Liver (tissue), 9 donors: ENCODE data around the gene TTLL12. TPM values are rescaled to one million over a fixed set of nuclear protein-coding genes. Genes with fewer than 3 reads are reported as not detected.

Experiments used
- DNase-seq: peaks from one replicate; pipeline ENCODE4 v3.0.0-alpha.2; 2017; ENCODE audit warnings: low spot score
- H3K27ac ChIP-seq, 2 donors: one replicate each; pipeline ENCODE4 v1.7.0; 2013; ENCODE audit warnings: inconsistent platforms in 2 of 2, low read length in 2 of 2, control low read depth in 1 of 2, low read depth in 1 of 2, mild to moderate bottlenecking in 1 of 2
- H3K27me3 ChIP-seq, 4 donors: one replicate each; pipeline versions ENCODE4 v1.6.1 to v1.7.0; 2013; ENCODE audit warnings: low read length in 3 of 4, inconsistent platforms in 1 of 4, mild to moderate bottlenecking in 1 of 4, moderate library complexity in 1 of 4; ENCODE audit not compliant: control insufficient read depth in 4 of 4, insufficient read depth in 4 of 4
- H3K36me3 ChIP-seq, 4 donors: one replicate each; pipeline versions ENCODE4 v1.6.1 to v1.7.0; 2013; ENCODE audit warnings: low read length in 3 of 4, mild to moderate bottlenecking in 3 of 4, low read depth in 1 of 4, moderate library complexity in 1 of 4; ENCODE audit not compliant: control insufficient read depth in 4 of 4, insufficient read depth in 3 of 4
- H3K4me1 ChIP-seq, 4 donors: one replicate each; pipeline versions ENCODE4 v1.6.1 to v1.7.0; 2013; ENCODE audit warnings: low read length in 3 of 4, mild to moderate bottlenecking in 3 of 4, moderate library complexity in 1 of 4; ENCODE audit not compliant: control insufficient read depth in 4 of 4, insufficient read depth in 4 of 4
- H3K4me3 ChIP-seq, 3 donors: one replicate each; pipeline versions ENCODE4 v1.6.1 to v1.7.0; 2013; ENCODE audit warnings: low read length in 3 of 3, control low read depth in 1 of 3, low read depth in 1 of 3, mild to moderate bottlenecking in 1 of 3
- H3K9ac ChIP-seq, 2 donors: one replicate each; pipeline ENCODE4 v1.7.0; 2013; ENCODE audit warnings: low read length in 2 of 2, mild to moderate bottlenecking in 2 of 2, moderate library complexity in 2 of 2, control low read depth in 1 of 2, low read depth in 1 of 2
- H3K9me3 ChIP-seq, 4 donors: one replicate each; pipeline versions ENCODE4 v1.6.1 to v1.7.0; 2013; ENCODE audit warnings: low read length in 3 of 4; ENCODE audit not compliant: control insufficient read depth in 4 of 4
- EGR1 ChIP-seq, 2 donors: IDR thresholded peaks; 2 replicates each; pipeline ENCODE4 v1.6.1; 2016 to 2018; ENCODE audit warnings: antibody characterized with exemption in 2 of 2, low read depth in 2 of 2
- FOXA2 ChIP-seq: IDR thresholded peaks from 2 replicates; pipeline ENCODE4 v1.6.1; 2016; ENCODE audit warnings: antibody characterized with exemption
- HNF4A ChIP-seq, 2 donors: conservative IDR thresholded peaks; 2 replicates each; pipeline ENCODE4 v1.6.1; 2016; ENCODE audit warnings: antibody characterized with exemption in 2 of 2, mild to moderate bottlenecking in 2 of 2
- HNF4G ChIP-seq: IDR thresholded peaks from 2 replicates; pipeline ENCODE4 v1.6.1; 2016; ENCODE audit warnings: antibody characterized with exemption
- JUND ChIP-seq, 2 donors: IDR thresholded peaks; 2 replicates each; pipeline ENCODE4 v1.6.1; 2016; ENCODE audit warnings: antibody characterized with exemption in 2 of 2
- NR2F2 ChIP-seq: IDR thresholded peaks from 2 replicates; pipeline ENCODE4 v1.6.1; 2016; ENCODE audit warnings: antibody characterized with exemption
- SP1 ChIP-seq: IDR thresholded peaks from 2 replicates; pipeline ENCODE4 v1.6.1; 2018; ENCODE audit warnings: antibody characterized with exemption, mild to moderate bottlenecking
- WGBS: extraction: QIAGEN DNeasy Blood & Tissue Kit; methylation state at CpG from one replicate; pipeline ENCODE4 v1.1.7; 2013; 5-methylcytosine and 5-hydroxymethylcytosine counted together
- polyA plus RNA-seq, 2 donors: library from polyadenylated mRNA; stranded (reverse) in 1 of 2; unstranded in 1 of 2; fragments of 200-250 nt in 1 of 2; fragments of >200 nt in 1 of 2; fragmentation: Nextera tagmentation in 1 of 2; extraction: Ambion mirVana in 1 of 2; gene quantifications; one replicate each; pipeline versions ENCODE4 v1.2.1 to v1.2.3, GENCODE V29; 2013 to 2015
- total RNA-seq, 2 donors: library from RNA; depleted of rRNA; stranded (reverse); fragments of >200 nt; gene quantifications; one replicate each; pipeline ENCODE4 v1.2.3, GENCODE V29; 2014
- TF ChIP-seq, protein P1 (sequence below): IDR thresholded peaks from 2 replicates; pipeline ENCODE4 v1.6.1; 2016; ENCODE audit warnings: antibody characterized with exemption
- TF ChIP-seq, protein P2 (sequence below): IDR thresholded peaks from 2 replicates; pipeline ENCODE4 v1.6.1; 2016; ENCODE audit warnings: antibody characterized with exemption, mild to moderate bottlenecking
- TF ChIP-seq, protein P3 (sequence below): IDR thresholded peaks from 2 replicates; pipeline ENCODE4 v1.6.1; 2016; ENCODE audit warnings: antibody characterized with exemption
- TF ChIP-seq, protein P4 (sequence below): fragments of 150-350 bp; IDR thresholded peaks from 2 replicates; pipeline ENCODE4 v1.5.1; 2017; ENCODE audit warnings: improper control_type of control experiment, low read depth, low read length; ENCODE audit not compliant: missing input control
- donor health status: healthy.
- donor health status: healthy.
- donor health status: healthy.
- donor health status: healthy.
- donor health status: healthy.

The TTLL12 gene
- total and polyA plus RNA-seq, 4 donors, result 13.7 to 43.9 (median 20.5) TPM

DNA sequence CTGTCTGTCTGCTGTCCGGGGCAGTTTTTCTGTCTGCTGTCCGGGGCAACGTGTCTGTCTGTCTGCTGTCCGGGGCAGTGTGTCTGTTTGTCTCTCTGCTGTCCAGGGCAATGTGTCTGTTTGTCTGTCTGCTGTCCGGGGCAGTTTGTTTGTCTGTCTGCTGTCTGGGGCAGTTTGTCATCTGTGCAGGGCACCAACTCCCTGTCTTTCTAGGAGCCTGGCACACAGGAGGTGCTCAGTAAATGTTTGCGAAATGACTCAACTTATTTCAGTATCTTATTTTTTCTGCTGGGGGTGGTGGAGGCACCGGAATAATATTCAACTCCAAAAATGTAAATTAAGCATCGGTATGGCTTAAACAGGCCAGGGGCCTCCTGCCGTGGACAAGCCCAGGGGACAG is 12.0 kb upstream of the TTLL12 start:
- WGBS, result 62% methylated on average over 9 of the region's 9 CpGs
- TF ChIP-seq, protein P1, sequence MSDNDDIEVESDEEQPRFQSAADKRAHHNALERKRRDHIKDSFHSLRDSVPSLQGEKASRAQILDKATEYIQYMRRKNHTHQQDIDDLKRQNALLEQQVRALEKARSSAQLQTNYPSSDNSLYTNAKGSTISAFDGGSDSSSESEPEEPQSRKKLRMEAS, result no peak
- no peak for TF ChIP-seq NR2F2
- TF ChIP-seq, protein P2, sequence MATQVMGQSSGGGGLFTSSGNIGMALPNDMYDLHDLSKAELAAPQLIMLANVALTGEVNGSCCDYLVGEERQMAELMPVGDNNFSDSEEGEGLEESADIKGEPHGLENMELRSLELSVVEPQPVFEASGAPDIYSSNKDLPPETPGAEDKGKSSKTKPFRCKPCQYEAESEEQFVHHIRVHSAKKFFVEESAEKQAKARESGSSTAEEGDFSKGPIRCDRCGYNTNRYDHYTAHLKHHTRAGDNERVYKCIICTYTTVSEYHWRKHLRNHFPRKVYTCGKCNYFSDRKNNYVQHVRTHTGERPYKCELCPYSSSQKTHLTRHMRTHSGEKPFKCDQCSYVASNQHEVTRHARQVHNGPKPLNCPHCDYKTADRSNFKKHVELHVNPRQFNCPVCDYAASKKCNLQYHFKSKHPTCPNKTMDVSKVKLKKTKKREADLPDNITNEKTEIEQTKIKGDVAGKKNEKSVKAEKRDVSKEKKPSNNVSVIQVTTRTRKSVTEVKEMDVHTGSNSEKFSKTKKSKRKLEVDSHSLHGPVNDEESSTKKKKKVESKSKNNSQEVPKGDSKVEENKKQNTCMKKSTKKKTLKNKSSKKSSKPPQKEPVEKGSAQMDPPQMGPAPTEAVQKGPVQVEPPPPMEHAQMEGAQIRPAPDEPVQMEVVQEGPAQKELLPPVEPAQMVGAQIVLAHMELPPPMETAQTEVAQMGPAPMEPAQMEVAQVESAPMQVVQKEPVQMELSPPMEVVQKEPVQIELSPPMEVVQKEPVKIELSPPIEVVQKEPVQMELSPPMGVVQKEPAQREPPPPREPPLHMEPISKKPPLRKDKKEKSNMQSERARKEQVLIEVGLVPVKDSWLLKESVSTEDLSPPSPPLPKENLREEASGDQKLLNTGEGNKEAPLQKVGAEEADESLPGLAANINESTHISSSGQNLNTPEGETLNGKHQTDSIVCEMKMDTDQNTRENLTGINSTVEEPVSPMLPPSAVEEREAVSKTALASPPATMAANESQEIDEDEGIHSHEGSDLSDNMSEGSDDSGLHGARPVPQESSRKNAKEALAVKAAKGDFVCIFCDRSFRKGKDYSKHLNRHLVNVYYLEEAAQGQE, result no peak
- no peak for TF ChIP-seq FOXA2
- TF ChIP-seq JUND (IDR thresholded peaks at IDR 0.05), result no peak
- no peak overlapping the region for H3K9ac ChIP-seq
- DNase-seq, result no peak
- H3K9me3 ChIP-seq, result no peaks in the 10 kb centered on the region
- H3K27me3 ChIP-seq, result peaks cover 0 to 2% (median 0%) of the 10 kb centered on the region in 4 donors
- H3K4me1 ChIP-seq, result no peaks in the 10 kb centered on the region
- H3K36me3 ChIP-seq, result no peaks in the 10 kb centered on the region
- H3K27ac ChIP-seq, result no peak overlapping the region
- no peak overlapping the region for H3K4me3 ChIP-seq

DNA sequence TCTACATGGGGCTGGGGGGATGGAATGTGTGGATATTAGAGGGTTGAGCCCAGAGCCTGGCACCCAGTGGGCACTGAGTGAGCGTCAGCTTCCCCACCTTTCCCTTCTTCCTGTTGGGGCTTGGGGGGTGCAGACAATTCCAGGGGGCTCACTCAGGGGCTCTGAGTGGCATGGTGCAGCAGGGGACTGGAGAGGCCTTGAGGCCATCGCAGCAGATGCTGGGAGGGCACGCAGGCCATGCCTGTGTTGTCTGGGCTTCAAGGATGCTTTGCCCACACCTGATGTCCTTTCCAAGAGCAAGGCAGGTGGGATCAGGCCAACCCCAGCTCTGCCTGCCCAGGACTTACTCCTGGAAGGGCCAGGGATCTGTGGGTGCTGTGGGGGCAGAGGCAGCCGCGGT is 11.2 kb upstream of the TTLL12 start:
- TF ChIP-seq HNF4G (no peak), SP1 (no peak)
- H3K4me3 ChIP-seq, result no peak overlapping the region
- no peaks in the 10 kb centered on the region for H3K9me3 ChIP-seq
- no peaks in the 10 kb centered on the region for H3K36me3 ChIP-seq
- DNase-seq, result no peak
- WGBS, result 79% methylated on average over 5 of the region's 5 CpGs
- H3K27me3 ChIP-seq, result peaks cover 0 to 2% (median 0%) of the 10 kb centered on the region in 4 donors
- H3K9ac ChIP-seq, result no peak overlapping the region
- H3K27ac ChIP-seq, result no peak overlapping the region
- H3K4me1 ChIP-seq, result no peaks in the 10 kb centered on the region

DNA sequence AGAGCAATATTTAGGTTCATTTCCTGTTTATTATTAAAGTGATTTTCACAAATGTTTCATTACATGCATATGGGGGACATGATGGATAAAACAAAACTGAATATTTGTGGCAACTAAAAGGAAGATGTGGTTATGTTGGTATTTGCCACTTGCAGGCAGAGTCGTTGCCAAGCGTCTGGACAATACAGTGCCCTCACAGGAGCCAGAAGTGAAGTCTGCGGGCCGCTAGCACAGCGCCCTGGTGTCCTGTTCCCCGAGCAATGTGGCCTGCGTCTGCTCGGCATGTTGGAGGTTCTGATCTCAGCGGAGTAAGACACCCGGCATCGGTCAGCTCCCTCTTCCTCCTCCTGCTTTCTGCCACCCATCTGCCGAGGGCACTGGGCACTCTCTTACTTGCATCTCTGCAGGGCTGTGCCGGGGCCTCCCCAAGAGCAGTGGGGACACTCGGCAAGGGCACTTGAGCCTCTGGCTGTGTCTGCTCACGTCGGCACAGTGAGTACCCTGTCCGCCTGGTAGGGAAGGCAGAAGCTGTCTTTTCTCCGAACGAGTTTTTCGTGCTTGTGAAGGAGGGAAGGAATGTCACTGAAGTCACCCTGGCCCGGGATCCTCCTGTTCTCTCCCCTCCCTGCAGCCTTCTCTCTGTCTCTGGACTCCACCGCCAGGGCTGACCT is 10.5 kb upstream of the TTLL12 start:
- Histone ChIP-seq H3K9me3 (no peaks in the 10 kb centered on the region), H3K4me1 (no peaks in the 10 kb centered on the region), H3K9ac (no peak overlapping the region), H3K27ac (no peak overlapping the region), H3K4me3 (no peak overlapping the region), H3K27me3 (peaks cover 0 to 2% (median 0%) of the 10 kb centered on the region in 4 donors), H3K36me3 (no peaks in the 10 kb centered on the region)
- no peak for DNase-seq
- TF ChIP-seq NR2F2 (no peak), HNF4A (conservative IDR thresholded peaks at IDR 0.05) (no peak), EGR1 (IDR thresholded peaks at IDR 0.05; ENCODE audit: low read depth in 2 of 2) (no peak)
- TF ChIP-seq, protein P3, sequence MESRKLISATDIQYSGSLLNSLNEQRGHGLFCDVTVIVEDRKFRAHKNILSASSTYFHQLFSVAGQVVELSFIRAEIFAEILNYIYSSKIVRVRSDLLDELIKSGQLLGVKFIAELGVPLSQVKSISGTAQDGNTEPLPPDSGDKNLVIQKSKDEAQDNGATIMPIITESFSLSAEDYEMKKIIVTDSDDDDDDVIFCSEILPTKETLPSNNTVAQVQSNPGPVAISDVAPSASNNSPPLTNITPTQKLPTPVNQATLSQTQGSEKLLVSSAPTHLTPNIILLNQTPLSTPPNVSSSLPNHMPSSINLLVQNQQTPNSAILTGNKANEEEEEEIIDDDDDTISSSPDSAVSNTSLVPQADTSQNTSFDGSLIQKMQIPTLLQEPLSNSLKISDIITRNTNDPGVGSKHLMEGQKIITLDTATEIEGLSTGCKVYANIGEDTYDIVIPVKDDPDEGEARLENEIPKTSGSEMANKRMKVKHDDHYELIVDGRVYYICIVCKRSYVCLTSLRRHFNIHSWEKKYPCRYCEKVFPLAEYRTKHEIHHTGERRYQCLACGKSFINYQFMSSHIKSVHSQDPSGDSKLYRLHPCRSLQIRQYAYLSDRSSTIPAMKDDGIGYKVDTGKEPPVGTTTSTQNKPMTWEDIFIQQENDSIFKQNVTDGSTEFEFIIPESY, result no peak
- TF ChIP-seq, protein P2, result no peak
- TF ChIP-seq, protein P4, sequence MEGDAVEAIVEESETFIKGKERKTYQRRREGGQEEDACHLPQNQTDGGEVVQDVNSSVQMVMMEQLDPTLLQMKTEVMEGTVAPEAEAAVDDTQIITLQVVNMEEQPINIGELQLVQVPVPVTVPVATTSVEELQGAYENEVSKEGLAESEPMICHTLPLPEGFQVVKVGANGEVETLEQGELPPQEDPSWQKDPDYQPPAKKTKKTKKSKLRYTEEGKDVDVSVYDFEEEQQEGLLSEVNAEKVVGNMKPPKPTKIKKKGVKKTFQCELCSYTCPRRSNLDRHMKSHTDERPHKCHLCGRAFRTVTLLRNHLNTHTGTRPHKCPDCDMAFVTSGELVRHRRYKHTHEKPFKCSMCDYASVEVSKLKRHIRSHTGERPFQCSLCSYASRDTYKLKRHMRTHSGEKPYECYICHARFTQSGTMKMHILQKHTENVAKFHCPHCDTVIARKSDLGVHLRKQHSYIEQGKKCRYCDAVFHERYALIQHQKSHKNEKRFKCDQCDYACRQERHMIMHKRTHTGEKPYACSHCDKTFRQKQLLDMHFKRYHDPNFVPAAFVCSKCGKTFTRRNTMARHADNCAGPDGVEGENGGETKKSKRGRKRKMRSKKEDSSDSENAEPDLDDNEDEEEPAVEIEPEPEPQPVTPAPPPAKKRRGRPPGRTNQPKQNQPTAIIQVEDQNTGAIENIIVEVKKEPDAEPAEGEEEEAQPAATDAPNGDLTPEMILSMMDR, result no peak
- 64% methylated on average over 22 of the region's 22 CpGs for WGBS
